ENCODE results near the gene IGSF21. TPM values are rescaled to one million over a fixed set of nuclear protein-coding genes. Genes with fewer than 3 reads are reported as not detected.

The IGSF21 gene
- total RNA-seq, 1 experiment from 2014 or later = 5.2 TPM

DNA sequence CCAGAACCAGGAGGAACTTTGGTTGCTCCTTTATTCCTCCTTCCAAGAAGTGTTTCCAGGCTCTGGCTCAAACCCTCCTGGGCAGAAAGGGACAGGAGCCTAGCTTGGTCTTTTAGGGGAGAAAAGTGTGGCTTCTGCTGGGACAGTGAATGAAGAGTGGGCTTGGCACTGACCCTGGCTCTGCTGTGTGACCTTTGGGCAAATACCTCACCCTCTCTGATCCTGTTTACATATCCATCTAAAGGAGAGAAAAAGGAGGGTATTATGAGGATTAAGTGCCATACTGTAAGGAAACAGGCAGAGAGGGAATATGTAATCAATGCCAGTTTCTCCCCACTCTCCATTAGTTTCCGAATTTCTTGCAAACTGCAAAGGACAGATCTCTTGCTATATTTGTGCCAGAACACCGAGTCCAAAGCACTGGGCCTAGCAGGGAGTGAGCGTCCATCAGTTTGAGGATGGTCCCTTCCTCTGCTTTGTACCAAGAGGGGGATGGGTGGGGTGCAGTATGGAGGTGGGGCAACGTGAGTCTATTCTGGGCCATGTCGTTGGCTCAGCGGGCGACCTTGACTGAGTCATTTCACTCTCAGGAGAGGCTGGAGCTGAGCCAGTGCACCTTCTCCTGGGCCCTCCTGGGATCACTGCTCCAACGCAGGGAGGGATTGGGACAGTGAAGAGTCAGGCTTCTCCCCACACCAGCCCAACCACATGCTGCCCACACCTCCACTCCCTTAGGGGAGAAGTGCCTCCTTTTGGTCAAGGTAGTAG is 38.4 kb downstream of the IGSF21 start:
- Histone ChIP-seq H2BK20ac (ENCODE audit: low read depth, low read length, poor library complexity, severe bottlenecking) (no peak overlapping the region), H2BK12ac (ENCODE audit: insufficient read length, low read depth, low read length) (no peak overlapping the region), H2BK120ac (ENCODE audit: low read depth, low read length, poor library complexity, severe bottlenecking) (no peak overlapping the region), H2BK15ac (ENCODE audit: low read depth, low read length) (no peak overlapping the region), H3K4ac (ENCODE audit: low read depth, low read length) (no peak overlapping the region), H4K5ac (ENCODE audit: insufficient read length, low read depth, low read length) (no peak overlapping the region), H3K79me1 (ENCODE audit: insufficient read depth, low read depth, low read length, poor library complexity, severe bottlenecking) (no peaks in the 10 kb centered on the region), H3K27ac (ENCODE audit: insufficient read length, low read depth, low read length) (no peak overlapping the region), H3K27me3 (ENCODE audit: insufficient read depth, low read length) (no peaks in the 10 kb centered on the region), H2BK5ac (ENCODE audit: insufficient read length, low read length) (no peak overlapping the region), H3T11ph (ENCODE audit: low read length) (no peak overlapping the region), H2AFZ (ENCODE audit: low read length) (no peak overlapping the region), H3K9ac (ENCODE audit: extremely low read depth, insufficient read length, low read length) (no peak overlapping the region), H4K91ac (ENCODE audit: insufficient read length, low read depth, low read length) (no peak overlapping the region), H3K23me2 (ENCODE audit: insufficient read length, low read depth, low read length, poor library complexity, severe bottlenecking) (no peaks in the 10 kb centered on the region), H3K79me2 (ENCODE audit: insufficient read depth, low read length) (no peaks in the 10 kb centered on the region), H2AK5ac (ENCODE audit: insufficient read length, low read length) (no peak overlapping the region), H3K56ac (ENCODE audit: insufficient read length, low read depth, low read length) (no peak overlapping the region), H3K9me3 (ENCODE audit: control insufficient read depth, low read depth, low read length) (no peaks in the 10 kb centered on the region), H3K18ac (ENCODE audit: insufficient read length, low read depth, low read length) (no peak overlapping the region), H3K4me1 (ENCODE audit: insufficient read depth, low read length) (0 out of 2 replicates have a peak, but pooled peaks cover 4% of the 10 kb centered on the region), H4K20me1 (ENCODE audit: control insufficient read depth, insufficient read depth, insufficient read length) (peaks cover 2% of the 10 kb centered on the region), H3K23ac (ENCODE audit: insufficient read length, low read depth, low read length) (no peak overlapping the region), H4K8ac (replicated peaks; ENCODE audit: insufficient read length, low read depth, low read length) (no peak overlapping the region), H3K4me2 (ENCODE audit: insufficient read depth, insufficient read length, low read length) (no peak overlapping the region), H3K14ac (ENCODE audit: insufficient read depth, low read length) (no peak overlapping the region)
- TF ChIP-seq, protein P1, sequence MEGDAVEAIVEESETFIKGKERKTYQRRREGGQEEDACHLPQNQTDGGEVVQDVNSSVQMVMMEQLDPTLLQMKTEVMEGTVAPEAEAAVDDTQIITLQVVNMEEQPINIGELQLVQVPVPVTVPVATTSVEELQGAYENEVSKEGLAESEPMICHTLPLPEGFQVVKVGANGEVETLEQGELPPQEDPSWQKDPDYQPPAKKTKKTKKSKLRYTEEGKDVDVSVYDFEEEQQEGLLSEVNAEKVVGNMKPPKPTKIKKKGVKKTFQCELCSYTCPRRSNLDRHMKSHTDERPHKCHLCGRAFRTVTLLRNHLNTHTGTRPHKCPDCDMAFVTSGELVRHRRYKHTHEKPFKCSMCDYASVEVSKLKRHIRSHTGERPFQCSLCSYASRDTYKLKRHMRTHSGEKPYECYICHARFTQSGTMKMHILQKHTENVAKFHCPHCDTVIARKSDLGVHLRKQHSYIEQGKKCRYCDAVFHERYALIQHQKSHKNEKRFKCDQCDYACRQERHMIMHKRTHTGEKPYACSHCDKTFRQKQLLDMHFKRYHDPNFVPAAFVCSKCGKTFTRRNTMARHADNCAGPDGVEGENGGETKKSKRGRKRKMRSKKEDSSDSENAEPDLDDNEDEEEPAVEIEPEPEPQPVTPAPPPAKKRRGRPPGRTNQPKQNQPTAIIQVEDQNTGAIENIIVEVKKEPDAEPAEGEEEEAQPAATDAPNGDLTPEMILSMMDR (conservative IDR thresholded peaks at IDR 0.05) = no peak
- Mint-ChIP-seq H3K27me3 (ENCODE audit: low read depth) (no peaks in the 10 kb centered on the region), H3K9me3 (no peaks in the 10 kb centered on the region), H3K36me3 (ENCODE audit: insufficient read depth in 1 of 3, low read depth in 3 of 3) (peaks cover 0 to 2% (median 0%) of the 10 kb centered on the region in 3 experiments; a peak in 2 of 7 replicates), H3K27ac (no peak overlapping the region), H3K4me1 (peaks cover 21 to 31% of the 10 kb centered on the region in 2 experiments), H3K4me3 (no peak overlapping the region)
- WGBS (ENCODE audit: extremely low coverage, insufficient read length, low lambda C conversion rate) = no CpG with 5 or more reads among the region's 8 CpGs
- DNase-seq = no peak

Measured in H9 (cell line).